HL-60 (cell line): Measurements from ENCODE around the gene MTR.

ENCODE experiments used
- GABPA ChIP-seq: IDR thresholded peaks from 2 replicates; pipeline ENCODE4 v1.6.1; 2012; ENCODE audit warnings: low read depth
- POLR2AphosphoS5 ChIP-seq: IDR thresholded peaks from 2 replicates; pipeline ENCODE4 v1.6.1; 2012; ENCODE audit warnings: low read depth
- SPI1 ChIP-seq: IDR thresholded peaks from 2 replicates; pipeline ENCODE4 v1.6.1; 2012; ENCODE audit warnings: low read depth, mild to moderate bottlenecking, borderline replicate concordance
- TF ChIP-seq, protein P1 (sequence below): IDR thresholded peaks from one replicate; pipeline ENCODE4 v1.5.1; 2011; ENCODE audit warnings: low read length, control low read depth, inconsistent platforms; ENCODE audit not compliant: insufficient read depth

DNA sequence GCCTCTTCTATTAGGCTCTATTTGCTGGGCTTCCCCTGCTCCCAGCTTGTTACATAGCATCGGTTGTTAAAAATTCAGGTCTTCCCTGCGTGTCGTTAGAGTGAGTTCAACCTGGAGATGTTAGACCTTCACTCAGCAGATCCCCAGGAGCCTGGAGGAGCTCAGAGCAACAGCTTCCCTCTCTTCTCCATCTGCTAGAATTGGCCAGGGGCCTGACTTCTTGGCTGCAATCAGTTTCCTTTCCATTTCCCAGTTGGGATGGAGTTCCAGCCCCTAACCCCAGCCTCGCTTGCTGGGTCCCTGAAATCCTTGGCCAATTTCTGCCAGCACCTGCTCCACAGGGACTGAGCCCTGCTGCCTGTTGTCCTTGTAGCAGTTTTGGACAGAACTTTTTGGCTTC, 153.3 kb downstream of the MTR start:
- TF ChIP-seq, protein P1, sequence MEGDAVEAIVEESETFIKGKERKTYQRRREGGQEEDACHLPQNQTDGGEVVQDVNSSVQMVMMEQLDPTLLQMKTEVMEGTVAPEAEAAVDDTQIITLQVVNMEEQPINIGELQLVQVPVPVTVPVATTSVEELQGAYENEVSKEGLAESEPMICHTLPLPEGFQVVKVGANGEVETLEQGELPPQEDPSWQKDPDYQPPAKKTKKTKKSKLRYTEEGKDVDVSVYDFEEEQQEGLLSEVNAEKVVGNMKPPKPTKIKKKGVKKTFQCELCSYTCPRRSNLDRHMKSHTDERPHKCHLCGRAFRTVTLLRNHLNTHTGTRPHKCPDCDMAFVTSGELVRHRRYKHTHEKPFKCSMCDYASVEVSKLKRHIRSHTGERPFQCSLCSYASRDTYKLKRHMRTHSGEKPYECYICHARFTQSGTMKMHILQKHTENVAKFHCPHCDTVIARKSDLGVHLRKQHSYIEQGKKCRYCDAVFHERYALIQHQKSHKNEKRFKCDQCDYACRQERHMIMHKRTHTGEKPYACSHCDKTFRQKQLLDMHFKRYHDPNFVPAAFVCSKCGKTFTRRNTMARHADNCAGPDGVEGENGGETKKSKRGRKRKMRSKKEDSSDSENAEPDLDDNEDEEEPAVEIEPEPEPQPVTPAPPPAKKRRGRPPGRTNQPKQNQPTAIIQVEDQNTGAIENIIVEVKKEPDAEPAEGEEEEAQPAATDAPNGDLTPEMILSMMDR = no peak
- TF ChIP-seq POLR2AphosphoS5 (no peak), GABPA (no peak), SPI1 (no peak)
